ENCODE results near the gene SFRP4. TPM values are rescaled to one million over a fixed set of nuclear protein-coding genes. Genes with fewer than 3 reads are reported as not detected.

Gene SFRP4
- total and polyA plus RNA-seq, 2 of the 4 experiments (the other 2 are of a cell fraction): not detected

GRCh38 chr7:37918526-37918925 is 1.9 kb upstream of the SFRP4 start:
- Histone ChIP-seq H2BK20ac (ENCODE audit: low read depth, low read length) (no peak overlapping the region), H3K4me1 (ENCODE audit: control insufficient read depth, insufficient read depth, low read length) (no peaks in the 10 kb centered on the region), H2BK15ac (ENCODE audit: low read depth, low read length) (no peak overlapping the region), H4K91ac (ENCODE audit: insufficient read depth, low read depth, low read length) (no peak overlapping the region), H3K14ac (replicated peaks; ENCODE audit: low read depth, low read length) (no peak overlapping the region), H3K9ac (ENCODE audit: low read depth, low read length) (no peak overlapping the region), H3K27me3 (ENCODE audit: control insufficient read depth, insufficient read depth, low read length) (peaks cover 3% of the 10 kb centered on the region; the same call in 1 of the 2 replicates), H3K4ac (ENCODE audit: low read depth, low read length) (no peak overlapping the region), H4K20me1 (ENCODE audit: insufficient read depth, low read length) (no peaks in the 10 kb centered on the region), H3K9me1 (ENCODE audit: insufficient read depth, low read length) (no peaks in the 10 kb centered on the region), H2BK120ac (ENCODE audit: low read depth, low read length) (no peak overlapping the region), H3K56ac (ENCODE audit: extremely low read depth, insufficient read depth, low read length) (no peak overlapping the region), H4K5ac (ENCODE audit: low read depth, low read length) (no peak overlapping the region), H3K4me3 (ENCODE audit: insufficient read depth, low read depth, low read length) (no peak overlapping the region), H3K23ac (ENCODE audit: low read depth, low read length) (no peak overlapping the region), H3K4me2 (ENCODE audit: low read depth, low read length) (no peak overlapping the region), H3K9me3 (ENCODE audit: control insufficient read depth, insufficient read depth, low read length) (no peaks in the 10 kb centered on the region), H3K18ac (ENCODE audit: low read depth, low read length) (no peak overlapping the region), H3K79me1 (ENCODE audit: low read depth in 1 of 2, low read length in 2 of 2) (no peaks in the 10 kb centered on the region), H2AK9ac (replicated peaks; ENCODE audit: low read depth, low read length, poor library complexity) (no peak overlapping the region), H3K27ac (ENCODE audit: insufficient read depth, low read length) (no peak overlapping the region), H2AFZ (replicated peaks; ENCODE audit: low read length, poor library complexity) (no peak overlapping the region), H2BK5ac (ENCODE audit: low read depth, low read length, poor library complexity, severe bottlenecking) (no peak overlapping the region), H4K8ac (ENCODE audit: low read depth in 2 of 2, low read length in 2 of 2) (no peak overlapping the region), H2AK5ac (ENCODE audit: low read depth, low read length) (no peak overlapping the region), H3K36me3 (ENCODE audit: control insufficient read depth, insufficient read depth, low read length) (no peaks in the 10 kb centered on the region)
- in situ Hi-C loops (cut with MboI; ENCODE audit: low sequenced_read_pairs): no loop called here
- no peak for TF ChIP-seq BHLHE40 (IDR thresholded peaks at IDR 0.05; ENCODE audit: low read depth, low read length)
- no peak for TF ChIP-seq POLR2A (IDR thresholded peaks at IDR 0.05; ENCODE audit: low read depth, low read length)
- TF ChIP-seq, protein P1, sequence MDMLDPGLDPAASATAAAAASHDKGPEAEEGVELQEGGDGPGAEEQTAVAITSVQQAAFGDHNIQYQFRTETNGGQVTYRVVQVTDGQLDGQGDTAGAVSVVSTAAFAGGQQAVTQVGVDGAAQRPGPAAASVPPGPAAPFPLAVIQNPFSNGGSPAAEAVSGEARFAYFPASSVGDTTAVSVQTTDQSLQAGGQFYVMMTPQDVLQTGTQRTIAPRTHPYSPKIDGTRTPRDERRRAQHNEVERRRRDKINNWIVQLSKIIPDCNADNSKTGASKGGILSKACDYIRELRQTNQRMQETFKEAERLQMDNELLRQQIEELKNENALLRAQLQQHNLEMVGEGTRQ (IDR thresholded peaks at IDR 0.05; ENCODE audit: low read depth, low read length): no peak
- TF ChIP-seq CEBPB (IDR thresholded peaks at IDR 0.05; ENCODE audit: low read depth, low read length): no peak
- no peak for TF ChIP-seq RCOR1 (IDR thresholded peaks at IDR 0.05; ENCODE audit: insufficient replicate concordance, low read length)
- TF ChIP-seq CHD1 (IDR thresholded peaks at IDR 0.05; ENCODE audit: low read depth, low read length): no peak
- TF ChIP-seq MXI1 (IDR thresholded peaks at IDR 0.05; ENCODE audit: borderline replicate concordance, low read depth, low read length): no peak
- no peak for TF ChIP-seq SMC3 (IDR thresholded peaks at IDR 0.05; ENCODE audit: low read depth, low read length)
- no peak for TF ChIP-seq CTCF (conservative IDR thresholded peaks at IDR 0.05; ENCODE audit: low read depth, low read length)
- no peak for TF ChIP-seq FOS (IDR thresholded peaks at IDR 0.05; ENCODE audit: low read depth, low read length)
- no peak for TF ChIP-seq RAD21 (IDR thresholded peaks at IDR 0.05; ENCODE audit: low read length)
- no peak for TF ChIP-seq MAZ (IDR thresholded peaks at IDR 0.05; ENCODE audit: borderline replicate concordance, low read depth, low read length)
- no peak for TF ChIP-seq MAFK (IDR thresholded peaks at IDR 0.05; ENCODE audit: low read depth, low read length)
- TF ChIP-seq ELK1 (IDR thresholded peaks at IDR 0.05; ENCODE audit: borderline replicate concordance, low read depth, low read length): no peak
- TF ChIP-seq NFE2L2 (IDR thresholded peaks at IDR 0.05; ENCODE audit: low read depth, low read length): no peak
- no peak for TF ChIP-seq RFX5 (IDR thresholded peaks at IDR 0.05; ENCODE audit: low read depth, low read length)
- DNase-seq: no peak
- no peak for ATAC-seq (ENCODE audit: low read depth)
- intact Hi-C loops (cut with micrococcal nuclease): no loop called here
- no CpG with 5 or more reads among the region's 4 CpGs for WGBS, 2 experiments (ENCODE audit: extremely low coverage in 2 of 2, insufficient read length in 1 of 2)
- ChIA-PET CTCF (interaction anchor here (0.6 kb wide), 1 partner anchor 17 kb away, joined by 8 read pairs; no protein-coding TSS in a partner anchor), POLR2A (ENCODE audit: unreplicated experiment) (no interaction called here)
- dilution Hi-C loops (cut with HindIII; ENCODE audit: low sequenced_read_pairs, unreplicated experiment): no loop called here
- no TSS peak for BruUV-seq (replicated peaks)

Data from IMR-90 (cell line).